ENCODE measurements around the gene LHFPL3. TPM values are rescaled to one million over a fixed set of nuclear protein-coding genes. Genes with fewer than 3 reads are reported as not detected.

LHFPL3 gene
- total and polyA plus RNA-seq, 2 donors (not counting 3 experiments of a cell fraction or from before 2014, with no cell fraction given): not detected

GRCh38 chr7:104388222-104388621, 59.8 kb downstream of the LHFPL3 start:
- H3K4me2 ChIP-seq (ENCODE audit: insufficient read depth, low read length): no peak overlapping the region
- BruUV-seq (replicated peaks): no TSS peak
- CTCF ChIA-PET: no interaction called here
- H3K9me1 ChIP-seq (replicated peaks; ENCODE audit: control insufficient read depth, extremely low read depth, insufficient read depth, low read length): no peaks in the 10 kb centered on the region
- no peaks in the 10 kb centered on the region for H3K9me3 ChIP-seq (replicated peaks; ENCODE audit: control insufficient read depth, insufficient read depth, low read length)
- TF ChIP-seq FOS (IDR thresholded peaks at IDR 0.05; ENCODE audit: borderline replicate concordance, insufficient read depth, low read length): no peak
- H3K27ac ChIP-seq (ENCODE audit: insufficient read depth, low read depth, low read length): no peak overlapping the region
- no peak overlapping the region for H2AFZ ChIP-seq (ENCODE audit: low read depth, low read length)
- intact Hi-C loops (cut with micrococcal nuclease) (no loop called here), dilution Hi-C loops (cut with MboI; ENCODE audit: extremely low pct_ligation_motif_present, low sequenced_read_pairs) (no loop called here)
- no peaks in the 10 kb centered on the region for H3K4me1 ChIP-seq (ENCODE audit: control insufficient read depth, extremely low read depth, insufficient read depth, low read length)
- H3K36me3 ChIP-seq (ENCODE audit: control insufficient read depth in 2 of 2, extremely low read depth in 1 of 2, insufficient read depth in 2 of 2, low read length in 2 of 2): no peaks in the 10 kb centered on the region
- no peaks in the 10 kb centered on the region for H3K27me3 ChIP-seq (ENCODE audit: control insufficient read depth in 2 of 2, insufficient read depth in 2 of 2, low read length in 2 of 2)
- no peak overlapping the region for H3K9ac ChIP-seq (replicated peaks; ENCODE audit: extremely low read depth, insufficient read depth, low read length)
- H4K20me1 ChIP-seq (replicated peaks; ENCODE audit: control insufficient read depth, extremely low read depth, insufficient read depth, low read length): no peaks in the 10 kb centered on the region
- H3K4me3 ChIP-seq (replicated peaks in 1 of 3; ENCODE audit: insufficient read depth in 1 of 3, low read depth in 1 of 3, low read length in 3 of 3): no peak overlapping the region
- no peak for FAIRE-seq
- POLR2A ChIA-PET: no interaction called here
- no peaks in the 10 kb centered on the region for H3K79me2 ChIP-seq (ENCODE audit: control insufficient read depth, insufficient read depth, low read length)
- DNase-seq (ENCODE audit: low read depth, low spot score): no peak

- Histone ChIP-seq H3K4me1 (ENCODE audit: control insufficient read depth, extremely low read depth, insufficient read depth, low read length) (no peaks in the 10 kb centered on the region), H3K27ac (ENCODE audit: insufficient read depth, low read depth, low read length) (no peak overlapping the region), H3K4me3 (replicated peaks in 1 of 3; ENCODE audit: insufficient read depth in 1 of 3, low read depth in 1 of 3, low read length in 3 of 3) (no peak overlapping the region), H3K9me1 (replicated peaks; ENCODE audit: control insufficient read depth, extremely low read depth, insufficient read depth, low read length) (no peaks in the 10 kb centered on the region), H3K9ac (replicated peaks; ENCODE audit: extremely low read depth, insufficient read depth, low read length) (no peak overlapping the region), H3K27me3 (ENCODE audit: control insufficient read depth in 2 of 2, insufficient read depth in 2 of 2, low read length in 2 of 2) (no peaks in the 10 kb centered on the region), H3K79me2 (ENCODE audit: control insufficient read depth, insufficient read depth, low read length) (no peaks in the 10 kb centered on the region), H3K9me3 (replicated peaks; ENCODE audit: control insufficient read depth, insufficient read depth, low read length) (no peaks in the 10 kb centered on the region), H3K36me3 (ENCODE audit: control insufficient read depth in 2 of 2, extremely low read depth in 1 of 2, insufficient read depth in 2 of 2, low read length in 2 of 2) (no peaks in the 10 kb centered on the region), H2AFZ (ENCODE audit: low read depth, low read length) (no peak overlapping the region), H3K4me2 (ENCODE audit: insufficient read depth, low read length) (no peak overlapping the region), H4K20me1 (replicated peaks; ENCODE audit: control insufficient read depth, extremely low read depth, insufficient read depth, low read length) (no peaks in the 10 kb centered on the region)
- dilution Hi-C loops (cut with MboI; ENCODE audit: extremely low pct_ligation_motif_present, low sequenced_read_pairs) (no loop called here), intact Hi-C loops (cut with micrococcal nuclease) (no loop called here)
- no peak for TF ChIP-seq MAX (IDR thresholded peaks at IDR 0.05; ENCODE audit: insufficient read depth, insufficient read length)
- ChIA-PET CTCF (no interaction called here), POLR2A (no interaction called here)
- no TSS peak for BruUV-seq (replicated peaks)
- DNase-seq (ENCODE audit: low read depth, low spot score): no peak
- FAIRE-seq: no peak
Observed at GRCh38 chr7:104395162-104395561, 66.8 kb downstream of the LHFPL3 start.

Data from endothelial cell of umbilical vein (primary cell).